NCI-H82 treated with DMSO at 0.1 percent for 48 hours (cell line): ENCODE results near the gene EIF4G1.

ENCODE experiments used
- DNase-seq: peaks from one replicate; lab custom pipeline; 2025; ENCODE audit not compliant: unreplicated experiment; lab: John Stamatoyannopoulos, UW

EIF4G1 gene

DNA sequence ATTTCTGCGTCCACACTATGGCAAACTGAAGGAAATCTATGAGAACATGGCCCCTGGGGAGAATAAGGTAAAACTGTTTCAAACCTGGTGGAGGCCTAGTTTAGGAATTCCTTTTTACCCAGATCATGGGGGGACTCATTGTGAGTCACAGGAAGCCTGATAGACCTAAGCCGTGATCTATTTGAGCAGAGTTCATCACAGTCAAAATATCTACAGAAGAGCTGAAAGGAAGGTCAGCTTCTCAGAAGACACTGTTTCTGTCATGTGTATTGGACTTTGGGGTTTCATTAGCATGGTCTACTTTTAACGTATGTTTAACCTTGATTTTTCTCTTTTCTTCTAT, 14.1 kb upstream of the EIF4G1 start:
- no peak for DNase-seq

DNA sequence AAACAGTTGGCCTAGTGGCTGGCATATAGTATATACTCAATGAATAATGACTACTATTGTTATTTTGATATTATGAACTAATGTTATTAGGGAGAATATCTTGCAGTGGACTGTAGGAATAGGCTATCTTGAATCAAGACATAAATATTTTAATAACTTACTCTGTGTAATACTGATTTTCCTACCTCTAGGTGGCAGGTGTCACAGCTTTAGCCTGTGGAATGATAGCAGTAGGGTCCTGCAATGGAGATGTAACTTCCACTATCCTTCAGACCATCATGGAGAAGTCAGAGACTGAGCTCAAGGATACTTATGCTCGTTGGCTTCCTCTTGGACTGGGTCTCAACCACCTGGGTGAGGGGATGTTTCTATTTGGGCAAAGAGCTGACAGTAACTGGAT, 8.8 kb upstream of the EIF4G1 start:
- no peak for DNase-seq

DNA sequence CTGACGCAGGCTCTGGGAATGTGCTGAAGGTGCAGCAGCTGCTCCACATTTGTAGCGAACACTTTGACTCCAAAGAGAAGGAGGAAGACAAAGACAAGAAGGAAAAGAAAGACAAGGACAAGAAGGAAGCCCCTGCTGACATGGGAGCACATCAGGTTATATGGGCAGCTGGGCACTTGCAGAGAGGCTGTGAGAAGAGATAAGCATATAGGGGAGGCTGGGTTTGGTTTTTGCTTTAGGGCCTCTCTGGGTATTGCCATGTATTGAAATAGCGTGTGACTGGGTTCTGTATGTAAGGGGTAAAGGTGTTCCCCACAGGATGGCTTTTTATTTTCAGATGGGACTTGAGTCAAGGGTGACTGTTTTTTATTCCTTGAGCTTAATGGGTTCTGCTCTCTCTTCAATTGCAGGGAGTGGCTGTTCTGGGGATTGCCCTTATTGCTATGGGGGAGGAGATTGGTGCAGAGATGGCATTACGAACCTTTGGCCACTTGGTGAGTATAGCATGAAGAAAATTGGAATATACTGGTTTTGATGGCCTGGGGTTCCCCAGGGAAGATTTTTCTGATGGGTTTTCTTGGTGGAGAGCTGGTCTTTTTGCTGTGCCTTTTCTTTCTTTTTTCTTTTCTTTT, 7.9 kb upstream of the EIF4G1 start:
- DNase-seq = no peak

DNA sequence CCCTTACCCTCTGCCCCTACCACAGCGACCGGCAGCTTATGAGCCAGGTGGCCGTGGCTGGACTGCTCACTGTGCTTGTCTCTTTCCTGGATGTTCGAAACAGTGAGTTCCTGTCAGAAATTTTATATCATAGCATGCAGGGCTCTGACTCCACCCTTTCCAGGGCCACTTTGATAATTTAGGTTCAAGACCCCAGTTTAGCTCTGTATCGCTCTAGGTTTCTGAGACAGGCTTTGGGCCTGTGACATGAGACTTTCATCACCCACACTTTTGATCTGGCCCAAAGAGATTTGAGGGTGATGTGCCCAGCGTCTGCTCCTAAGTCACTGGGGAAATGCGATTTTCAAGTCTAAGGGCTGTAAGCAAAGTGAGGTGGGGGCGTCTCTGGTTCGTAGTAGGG, 6.5 kb upstream of the EIF4G1 start:
- no peak for DNase-seq

DNA sequence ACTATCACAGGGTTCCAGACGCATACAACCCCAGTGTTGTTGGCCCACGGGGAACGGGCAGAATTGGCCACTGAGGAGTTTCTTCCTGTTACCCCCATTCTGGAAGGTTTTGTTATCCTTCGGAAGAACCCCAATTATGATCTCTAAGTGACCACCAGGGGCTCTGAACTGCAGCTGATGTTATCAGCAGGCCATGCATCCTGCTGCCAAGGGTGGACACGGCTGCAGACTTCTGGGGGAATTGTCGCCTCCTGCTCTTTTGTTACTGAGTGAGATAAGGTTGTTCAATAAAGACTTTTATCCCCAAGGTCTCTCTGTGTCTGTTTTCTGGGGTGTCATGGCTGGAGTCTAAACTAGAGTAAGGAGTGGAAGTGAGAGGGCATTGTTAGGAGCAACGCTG, 5.7 kb upstream of the EIF4G1 start:
- no peak for DNase-seq

DNA sequence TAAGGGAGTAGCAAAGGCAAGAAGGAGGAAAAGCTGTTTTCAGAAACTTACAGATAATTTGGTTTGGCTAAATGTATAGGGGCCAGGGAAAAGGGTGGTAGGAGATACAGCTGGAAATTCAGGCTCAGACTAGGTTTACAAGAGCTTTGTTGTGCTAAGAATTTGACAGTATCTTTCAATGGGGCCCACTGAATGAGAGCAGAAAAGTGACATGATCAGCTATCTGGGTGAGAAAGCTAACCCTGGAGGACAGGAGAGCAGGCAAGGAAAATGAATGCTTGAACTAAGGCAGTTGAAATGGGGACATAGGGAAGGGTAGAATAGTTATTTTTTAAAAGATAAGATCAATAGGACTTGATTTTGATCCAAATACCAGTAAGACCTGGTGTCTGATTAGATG, 2.8 kb upstream of the EIF4G1 start:
- DNase-seq = no peak

DNA sequence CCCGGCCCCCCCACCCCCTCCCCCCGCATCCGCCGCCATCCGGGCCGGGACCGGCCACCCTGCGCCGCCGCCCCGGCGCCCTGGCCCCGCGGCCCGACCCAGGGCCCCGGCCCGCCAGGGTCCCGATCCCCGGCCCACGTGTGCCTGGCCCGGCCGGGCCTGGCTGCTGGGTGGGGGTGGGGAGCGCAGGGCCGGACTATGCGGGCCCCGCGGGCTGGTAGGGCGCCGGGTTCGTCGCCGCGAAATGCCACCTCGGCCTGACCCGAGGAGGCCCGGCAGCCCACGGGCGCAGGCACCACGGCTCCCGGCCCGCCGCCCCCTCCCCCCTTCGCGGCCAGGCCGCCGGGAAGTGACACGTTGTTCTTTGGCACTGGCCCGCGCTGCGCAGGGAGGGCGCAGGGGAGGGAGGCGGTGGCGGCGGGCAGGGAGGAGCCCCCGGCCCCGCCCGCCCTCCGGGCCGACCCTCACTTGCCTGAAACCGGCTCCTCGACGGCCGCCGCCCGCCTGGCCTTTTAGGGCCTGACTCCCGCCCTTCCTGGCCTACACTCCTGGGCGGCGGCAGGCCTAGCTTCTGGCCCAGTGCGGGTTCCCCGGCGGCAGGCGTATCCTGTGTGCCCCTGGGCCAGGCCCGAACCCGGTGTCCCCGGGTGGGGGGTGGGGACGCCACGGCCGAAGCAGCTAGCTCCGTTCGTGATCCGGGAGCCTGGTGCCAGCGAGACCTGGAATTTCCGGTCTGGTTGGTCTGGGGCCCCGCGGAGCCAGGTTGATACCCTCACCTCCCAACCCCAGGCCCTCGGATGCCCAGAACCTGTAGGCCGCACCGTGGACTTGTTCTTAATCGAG, 515 bp downstream of the EIF4G1 start:
- DNase-seq = no peak

DNA sequence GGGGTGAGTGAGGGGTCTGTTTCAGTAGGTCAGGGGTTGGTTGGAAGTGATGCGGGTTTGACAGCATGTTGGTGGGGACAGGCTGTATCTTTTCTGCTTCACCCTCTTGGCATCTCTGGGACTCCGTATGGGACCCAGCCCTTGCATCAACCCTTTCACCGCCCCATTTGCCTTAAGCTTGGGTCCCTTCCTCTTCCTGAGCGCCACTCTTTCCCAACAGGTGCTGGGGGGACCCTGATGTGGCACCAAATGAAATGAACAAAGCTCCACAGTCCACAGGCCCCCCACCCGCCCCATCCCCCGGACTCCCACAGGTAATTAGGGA, 1.1 kb downstream of the EIF4G1 start:
- no peak for DNase-seq

DNA sequence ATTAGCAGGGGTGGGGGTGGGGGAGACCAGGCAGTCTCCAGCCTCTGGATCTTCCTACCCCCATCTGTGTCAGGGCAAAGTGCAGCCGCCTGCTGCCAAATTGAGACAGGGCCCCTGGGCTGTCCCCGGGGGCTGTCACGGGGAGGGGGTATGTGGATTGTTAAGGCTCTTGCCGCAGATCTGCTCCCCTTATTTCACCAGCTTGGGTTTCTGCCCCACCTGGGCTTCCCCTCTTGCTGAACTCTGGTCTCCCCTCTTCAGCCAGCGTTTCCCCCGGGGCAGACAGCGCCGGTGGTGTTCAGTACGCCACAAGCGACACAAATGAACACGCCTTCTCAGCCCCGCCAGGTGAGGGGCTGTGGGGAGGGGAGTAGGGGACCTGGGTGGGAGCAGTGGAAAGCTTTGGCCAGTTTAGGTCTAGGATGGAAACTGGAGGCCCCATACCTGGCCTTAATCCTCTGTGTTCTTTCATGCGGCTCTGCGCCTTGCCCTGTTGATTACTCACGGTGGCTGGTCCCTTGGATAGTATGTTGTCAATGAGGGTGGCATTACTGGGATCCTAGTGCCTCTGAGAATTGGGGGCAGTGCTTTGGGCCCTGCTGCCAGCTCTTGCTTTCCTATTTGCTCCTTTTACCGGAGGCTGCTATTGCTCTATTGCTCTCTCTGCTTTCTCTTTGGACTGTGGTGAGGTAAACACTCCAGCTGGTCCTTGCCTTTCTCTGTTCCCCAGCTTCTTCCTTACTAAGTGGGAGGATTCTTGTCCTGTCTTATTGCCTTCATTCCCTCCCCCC, 1.7 kb downstream of the EIF4G1 start:
- no peak for DNase-seq

DNA sequence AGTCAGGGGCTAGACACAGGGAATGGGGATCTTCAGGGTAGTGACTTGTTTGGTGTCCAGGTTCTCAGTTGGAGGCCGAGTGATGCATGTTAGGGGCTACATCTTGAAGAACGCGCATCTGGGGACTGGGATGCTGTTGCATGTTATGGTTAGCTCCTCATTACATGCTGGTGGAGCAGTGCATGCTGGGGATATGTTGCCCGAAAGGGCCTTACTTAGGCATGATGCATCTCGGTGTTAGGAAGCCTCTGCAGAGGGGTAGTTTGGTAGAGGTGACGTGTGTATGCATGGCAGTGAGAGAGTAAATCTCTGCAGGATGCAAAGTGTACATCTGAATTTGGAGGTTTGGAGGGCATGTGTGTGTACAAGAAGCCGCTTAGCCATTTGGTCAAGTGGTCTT, 2.4 kb downstream of the EIF4G1 start:
- DNase-seq = no peak

DNA sequence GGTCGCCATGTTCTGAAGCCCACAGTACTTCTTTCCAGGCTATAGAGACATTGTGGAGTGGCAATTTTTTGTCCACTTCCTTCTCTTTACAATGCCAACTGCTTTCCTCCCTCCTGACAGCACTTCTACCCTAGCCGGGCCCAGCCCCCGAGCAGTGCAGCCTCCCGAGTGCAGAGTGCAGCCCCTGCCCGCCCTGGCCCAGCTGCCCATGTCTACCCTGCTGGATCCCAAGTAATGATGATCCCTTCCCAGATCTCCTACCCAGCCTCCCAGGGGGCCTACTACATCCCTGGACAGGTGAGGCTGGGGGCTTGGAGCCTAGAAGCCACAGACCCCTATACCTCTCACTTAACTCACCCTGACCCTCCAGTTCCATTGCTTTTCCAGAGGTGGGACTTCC, 2.8 kb downstream of the EIF4G1 start:
- DNase-seq = no peak

DNA sequence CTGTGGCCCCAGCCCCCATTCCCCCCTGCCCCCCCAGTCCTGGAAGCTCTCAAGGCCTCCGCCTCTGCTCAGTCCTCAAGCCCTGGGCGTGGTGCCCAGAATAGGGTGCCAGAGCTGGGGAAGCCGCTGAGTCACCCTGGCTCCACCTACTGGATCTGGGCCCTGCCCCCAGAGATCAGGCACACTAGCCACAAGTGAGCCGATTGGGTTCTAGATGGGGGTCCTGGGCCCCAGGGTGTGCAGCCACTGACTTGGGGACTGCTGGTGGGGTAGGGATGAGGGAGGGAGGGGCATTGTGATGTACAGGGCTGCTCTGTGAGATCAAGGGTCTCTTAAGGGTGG, 5.7 kb downstream of the EIF4G1 start:
- no peak for DNase-seq

DNA sequence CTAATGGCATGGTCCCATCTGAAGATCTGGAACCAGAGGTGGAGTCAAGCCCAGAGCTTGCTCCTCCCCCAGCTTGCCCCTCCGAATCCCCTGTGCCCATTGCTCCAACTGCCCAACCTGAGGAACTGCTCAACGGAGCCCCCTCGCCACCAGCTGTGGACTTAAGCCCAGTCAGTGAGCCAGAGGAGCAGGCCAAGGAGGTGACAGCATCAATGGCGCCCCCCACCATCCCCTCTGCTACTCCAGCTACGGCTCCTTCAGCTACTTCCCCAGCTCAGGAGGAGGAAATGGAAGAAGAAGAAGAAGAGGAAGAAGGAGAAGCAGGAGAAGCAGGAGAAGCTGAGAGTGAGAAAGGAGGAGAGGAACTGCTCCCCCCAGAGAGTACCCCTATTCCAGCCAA, 7.3 kb downstream of the EIF4G1 start:
- DNase-seq = no peak

DNA sequence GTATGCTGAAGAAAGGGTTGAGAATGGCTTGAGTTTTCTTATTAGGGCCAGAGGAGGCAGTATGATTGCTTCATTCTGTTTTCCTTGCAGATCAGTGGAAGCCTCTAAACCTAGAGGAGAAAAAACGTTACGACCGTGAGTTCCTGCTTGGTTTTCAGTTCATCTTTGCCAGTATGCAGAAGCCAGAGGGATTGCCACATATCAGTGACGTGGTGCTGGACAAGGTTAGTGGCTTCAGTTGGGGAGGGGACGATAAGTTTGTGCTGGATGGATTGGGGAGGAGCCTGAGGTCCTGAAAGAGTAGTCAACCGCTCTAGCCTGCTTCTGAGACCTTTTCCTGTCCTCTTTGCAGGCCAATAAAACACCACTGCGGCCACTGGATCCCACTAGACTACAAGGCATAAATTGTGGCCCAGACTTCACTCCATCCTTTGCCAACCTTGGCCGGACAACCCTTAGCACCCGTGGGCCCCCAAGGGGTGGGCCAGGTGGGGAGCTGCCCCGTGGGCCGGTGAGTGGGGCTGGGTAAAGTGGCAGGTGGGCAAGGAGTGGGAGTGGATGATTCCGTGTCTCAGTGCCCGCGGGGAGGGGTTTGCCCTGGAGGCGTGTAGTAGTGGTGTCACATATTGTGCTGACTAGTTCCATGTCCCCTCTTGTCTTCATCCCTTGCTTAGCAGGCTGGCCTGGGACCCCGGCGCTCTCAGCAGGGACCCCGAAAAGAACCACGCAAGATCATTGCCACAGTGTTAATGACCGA, 8.5 kb downstream of the EIF4G1 start:
- DNase-seq = no peak

DNA sequence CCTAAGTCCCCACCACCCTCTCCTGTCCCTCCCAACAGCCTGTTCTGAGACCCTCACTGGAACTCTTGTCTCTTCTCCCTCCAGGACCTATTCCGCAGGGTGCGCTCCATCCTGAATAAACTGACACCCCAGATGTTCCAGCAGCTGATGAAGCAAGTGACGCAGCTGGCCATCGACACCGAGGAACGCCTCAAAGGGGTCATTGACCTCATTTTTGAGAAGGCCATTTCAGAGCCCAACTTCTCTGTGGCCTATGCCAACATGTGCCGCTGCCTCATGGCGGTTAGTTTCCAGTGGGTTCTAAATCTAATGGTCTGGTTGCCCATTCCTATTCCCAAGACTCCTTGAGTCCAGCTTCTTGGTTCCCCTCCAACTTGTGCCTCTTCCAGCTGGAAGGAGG, 9.3 kb downstream of the EIF4G1 start:
- no peak for DNase-seq

DNA sequence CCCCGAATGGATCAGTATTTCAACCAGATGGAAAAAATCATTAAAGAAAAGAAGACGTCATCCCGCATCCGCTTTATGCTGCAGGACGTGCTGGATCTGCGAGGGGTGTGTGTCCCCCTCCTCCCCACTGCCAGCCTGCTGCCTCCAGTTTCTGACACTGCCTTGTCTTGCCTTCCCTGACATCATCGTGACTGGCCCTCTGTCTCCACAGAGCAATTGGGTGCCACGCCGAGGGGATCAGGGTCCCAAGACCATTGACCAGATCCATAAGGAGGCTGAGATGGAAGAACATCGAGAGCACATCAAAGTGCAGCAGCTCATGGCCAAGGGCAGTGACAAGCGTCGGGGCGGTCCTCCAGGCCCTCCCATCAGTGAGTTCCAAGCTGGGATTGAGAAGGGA, 10.9 kb downstream of the EIF4G1 start:
- DNase-seq = no peak

DNA sequence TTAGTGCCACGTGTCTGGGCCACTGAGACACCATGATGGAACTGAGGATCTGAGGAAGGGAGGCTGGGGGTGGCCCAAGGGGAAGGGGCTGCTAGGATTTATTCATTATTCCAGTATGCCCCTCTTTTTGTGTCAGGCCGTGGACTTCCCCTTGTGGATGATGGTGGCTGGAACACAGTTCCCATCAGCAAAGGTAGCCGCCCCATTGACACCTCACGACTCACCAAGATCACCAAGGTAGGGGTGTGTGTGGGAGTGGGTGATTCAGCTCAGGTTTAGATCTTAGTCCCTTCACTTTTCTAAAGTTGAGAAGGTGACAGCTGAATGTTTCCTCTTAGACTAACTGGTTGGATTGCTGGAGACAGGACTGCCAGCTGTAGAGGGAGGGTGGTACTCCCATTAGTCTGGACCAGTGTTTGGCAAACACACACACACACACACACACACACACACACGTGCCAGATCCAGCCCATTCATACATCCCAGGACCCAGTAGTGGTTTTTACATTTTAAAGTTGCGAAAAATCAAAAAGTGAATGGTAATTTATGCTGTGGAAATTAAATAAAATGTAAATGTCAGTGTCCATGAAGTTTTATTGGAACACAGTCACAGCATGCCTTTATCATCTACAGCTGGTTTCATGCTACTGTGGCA, 11.4 kb downstream of the EIF4G1 start:
- DNase-seq = no peak

DNA sequence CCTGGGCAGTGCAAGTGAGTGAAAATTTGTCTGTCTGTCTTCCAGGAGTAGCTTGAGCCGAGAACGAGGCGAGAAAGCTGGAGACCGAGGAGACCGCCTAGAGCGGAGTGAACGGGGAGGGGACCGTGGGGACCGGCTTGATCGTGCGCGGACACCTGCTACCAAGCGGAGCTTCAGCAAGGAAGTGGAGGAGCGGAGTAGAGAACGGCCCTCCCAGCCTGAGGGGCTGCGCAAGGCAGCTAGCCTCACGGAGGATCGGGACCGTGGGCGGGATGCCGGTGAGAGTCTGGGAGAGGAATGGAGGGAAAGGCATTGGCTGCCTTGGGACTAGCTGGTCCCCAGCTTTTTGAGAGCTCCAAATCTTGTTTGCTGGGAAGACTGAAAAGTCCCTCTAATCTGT, 12.8 kb downstream of the EIF4G1 start:
- DNase-seq = no peak

DNA sequence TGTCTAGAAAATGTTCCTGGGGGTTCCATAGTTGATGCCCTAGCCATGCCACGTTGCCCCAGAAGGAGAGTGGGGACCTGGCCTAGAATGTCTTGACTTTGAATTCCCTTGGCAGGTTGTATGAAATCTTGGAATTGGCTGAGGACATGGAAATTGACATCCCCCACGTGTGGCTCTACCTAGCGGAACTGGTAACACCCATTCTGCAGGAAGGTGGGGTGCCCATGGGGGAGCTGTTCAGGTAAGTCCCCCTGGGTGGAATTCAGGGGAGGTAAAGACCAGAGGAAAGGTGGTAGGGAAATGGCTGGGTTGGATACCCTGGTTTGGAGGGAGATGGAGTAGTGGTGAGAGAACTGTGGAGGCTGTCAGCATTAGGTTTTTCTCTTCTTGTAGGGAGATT, 14.1 kb downstream of the EIF4G1 start:
- DNase-seq = no peak

DNA sequence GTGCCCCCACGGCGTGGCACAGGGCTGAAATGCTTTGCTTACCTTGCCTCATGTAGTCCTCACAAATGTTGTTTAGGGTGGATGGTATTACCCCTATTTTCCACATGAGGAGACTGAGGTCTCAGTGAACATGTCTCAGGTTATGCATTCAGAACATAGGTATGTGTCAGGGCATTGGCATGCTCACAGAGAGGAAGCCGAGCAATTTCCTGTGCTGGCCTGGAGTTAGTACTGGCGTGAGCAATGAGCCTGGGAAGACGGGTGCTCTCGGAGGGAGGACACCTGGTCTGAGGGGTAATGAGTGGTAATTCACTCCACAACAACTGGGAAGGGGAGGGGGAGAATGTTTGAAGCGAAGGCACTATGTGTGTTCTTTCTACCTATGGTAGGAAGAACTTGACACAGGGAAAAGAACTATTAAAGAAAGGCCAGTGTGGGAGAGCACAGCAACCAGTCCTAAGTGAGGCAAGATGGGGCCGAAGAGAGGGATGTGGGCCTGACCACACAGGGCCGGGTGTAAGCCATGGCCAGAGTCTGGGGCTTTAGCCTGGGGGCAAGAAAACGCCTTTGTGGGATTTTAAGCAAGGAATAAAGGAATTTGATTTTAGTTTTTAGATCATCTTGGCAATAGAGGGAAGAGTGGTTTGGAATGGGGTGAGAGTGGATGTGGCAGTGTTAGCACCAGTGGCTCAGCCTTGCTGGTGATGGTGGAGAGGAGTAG, 18.1 kb downstream of the EIF4G1 start:
- no peak for DNase-seq

DNA sequence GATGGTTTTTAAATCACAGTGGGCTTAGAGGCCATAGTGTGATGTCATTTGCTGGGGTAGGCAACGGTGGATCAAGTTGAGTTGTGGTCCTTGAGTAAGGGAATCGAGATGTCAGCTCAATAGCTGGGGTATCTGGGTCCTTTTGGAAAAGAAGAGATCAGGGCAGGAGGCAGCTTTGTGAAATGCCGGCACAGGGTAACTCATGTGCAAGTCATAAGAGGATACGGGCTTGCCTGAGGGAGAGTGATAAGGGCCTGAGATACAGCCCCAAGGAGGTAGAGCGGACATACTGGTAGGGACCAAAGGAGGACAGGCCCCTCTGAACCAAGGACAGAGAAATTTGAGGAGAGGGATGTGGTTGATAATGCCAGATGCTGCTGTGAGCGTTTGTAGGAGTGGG, 18.8 kb downstream of the EIF4G1 start:
- no peak for DNase-seq
